ENCODE data around the gene LARGE1.

LARGE1 gene

GRCh38 chr22:33758961-33759360, 161.3 kb downstream of the LARGE1 start:
- no peak overlapping the region for H3K4me3 ChIP-seq (ENCODE audit: low read length)
- DNase-seq (ENCODE audit: low read depth), result no peak
- no peak for TF ChIP-seq CTCF (IDR thresholded peaks at IDR 0.05; ENCODE audit: insufficient read depth, low read depth, low read length, missing control alignments)

GRCh38 chr22:33757802-33758483, 162.3 kb downstream of the LARGE1 start:
- no peak for DNase-seq (ENCODE audit: low read depth)
- no peak overlapping the region for H3K4me3 ChIP-seq (ENCODE audit: low read length)
- no peak for TF ChIP-seq CTCF (IDR thresholded peaks at IDR 0.05; ENCODE audit: insufficient read depth, low read depth, low read length, missing control alignments)

GRCh38 chr22:33757041-33757801, 163.1 kb downstream of the LARGE1 start:
- H3K4me3 ChIP-seq (ENCODE audit: low read length), result no peak overlapping the region
- TF ChIP-seq CTCF (IDR thresholded peaks at IDR 0.05; ENCODE audit: insufficient read depth, low read depth, low read length, missing control alignments), result no peak
- no peak for DNase-seq (ENCODE audit: low read depth)

GRCh38 chr22:33756508-33756949, 163.7 kb downstream of the LARGE1 start:
- TF ChIP-seq CTCF (IDR thresholded peaks at IDR 0.05; ENCODE audit: insufficient read depth, low read depth, low read length, missing control alignments), result no peak
- no peak overlapping the region for H3K4me3 ChIP-seq (ENCODE audit: low read length)
- no peak for DNase-seq (ENCODE audit: low read depth)

GRCh38 chr22:33748714-33749113, 171.6 kb downstream of the LARGE1 start:
- no peak overlapping the region for H3K4me3 ChIP-seq (ENCODE audit: low read length)
- DNase-seq (ENCODE audit: low read depth), result no peak
- no peak for TF ChIP-seq CTCF (IDR thresholded peaks at IDR 0.05; ENCODE audit: insufficient read depth, low read depth, low read length, missing control alignments)

- no peak overlapping the region for H3K4me3 ChIP-seq (ENCODE audit: low read length)
- TF ChIP-seq CTCF (IDR thresholded peaks at IDR 0.05; ENCODE audit: insufficient read depth, low read depth, low read length, missing control alignments), result no peak
- no peak for DNase-seq (ENCODE audit: low read depth)
Measured at GRCh38 chr22:33747576-33748180, 172.6 kb downstream of the LARGE1 start.

Measured in epithelial cell of esophagus (primary cell).